Measurements from ENCODE around the gene SAA4. TPM values are rescaled to one million over a fixed set of nuclear protein-coding genes. Genes with fewer than 3 reads are reported as not detected.

SAA4 gene
- total RNA-seq, 3 donors from 2014 or later: 5.6 to 45.2 TPM; not detected in 1

DNA sequence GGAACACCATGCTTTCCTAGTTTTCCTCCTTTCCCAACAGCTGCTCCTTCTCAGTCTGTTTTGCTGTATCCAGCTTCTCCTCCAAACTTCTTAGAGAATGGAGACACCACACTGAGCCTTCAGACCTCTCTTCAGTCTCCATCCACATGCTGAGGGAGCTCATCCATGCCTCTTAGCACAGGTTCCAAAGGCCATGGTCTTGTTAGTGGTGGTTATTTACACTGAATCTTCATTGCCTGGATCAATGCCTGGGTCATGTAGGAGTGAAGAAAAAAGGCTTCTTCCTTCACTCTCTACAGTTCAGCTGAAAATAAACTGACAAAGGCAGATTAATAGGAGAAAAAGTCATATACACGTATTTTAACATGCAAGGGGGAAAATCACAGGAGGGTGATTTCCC lies 3.1 kb upstream of the SAA4 start:
- Histone ChIP-seq H3K4me1 (no peaks in the 10 kb centered on the region), H3K9me3 (no peaks in the 10 kb centered on the region), H3K27me3 (no peaks in the 10 kb centered on the region), H3K4me3 (no peak overlapping the region), H3K36me3 (no peaks in the 10 kb centered on the region), H3K27ac (no peak overlapping the region)
- intact Hi-C loops (cut with DNase I; ENCODE audit: low total_unique reads): no loop called here
- DNase-seq (ENCODE audit: low spot score in 2 of 2): no peak
- TF ChIP-seq, protein P1, sequence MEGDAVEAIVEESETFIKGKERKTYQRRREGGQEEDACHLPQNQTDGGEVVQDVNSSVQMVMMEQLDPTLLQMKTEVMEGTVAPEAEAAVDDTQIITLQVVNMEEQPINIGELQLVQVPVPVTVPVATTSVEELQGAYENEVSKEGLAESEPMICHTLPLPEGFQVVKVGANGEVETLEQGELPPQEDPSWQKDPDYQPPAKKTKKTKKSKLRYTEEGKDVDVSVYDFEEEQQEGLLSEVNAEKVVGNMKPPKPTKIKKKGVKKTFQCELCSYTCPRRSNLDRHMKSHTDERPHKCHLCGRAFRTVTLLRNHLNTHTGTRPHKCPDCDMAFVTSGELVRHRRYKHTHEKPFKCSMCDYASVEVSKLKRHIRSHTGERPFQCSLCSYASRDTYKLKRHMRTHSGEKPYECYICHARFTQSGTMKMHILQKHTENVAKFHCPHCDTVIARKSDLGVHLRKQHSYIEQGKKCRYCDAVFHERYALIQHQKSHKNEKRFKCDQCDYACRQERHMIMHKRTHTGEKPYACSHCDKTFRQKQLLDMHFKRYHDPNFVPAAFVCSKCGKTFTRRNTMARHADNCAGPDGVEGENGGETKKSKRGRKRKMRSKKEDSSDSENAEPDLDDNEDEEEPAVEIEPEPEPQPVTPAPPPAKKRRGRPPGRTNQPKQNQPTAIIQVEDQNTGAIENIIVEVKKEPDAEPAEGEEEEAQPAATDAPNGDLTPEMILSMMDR (IDR thresholded peaks at IDR 0.05): no peak
- no peak for TF ChIP-seq POLR2A (IDR thresholded peaks at IDR 0.05)
- TF ChIP-seq POLR2AphosphoS5 (IDR thresholded peaks at IDR 0.05): no peak

- no peak overlapping the region for H3K27ac ChIP-seq
- TF ChIP-seq, protein P1 (IDR thresholded peaks at IDR 0.05): no peak
- TF ChIP-seq POLR2A (IDR thresholded peaks at IDR 0.05) (no peak), POLR2AphosphoS5 (IDR thresholded peaks at IDR 0.05) (no peak)
- H3K9me3 ChIP-seq: no peaks in the 10 kb centered on the region
- intact Hi-C loops (cut with DNase I; ENCODE audit: low total_unique reads): no loop called here
- no peaks in the 10 kb centered on the region for H3K36me3 ChIP-seq
- H3K27me3 ChIP-seq: no peaks in the 10 kb centered on the region
- no peak for DNase-seq (ENCODE audit: low spot score in 2 of 2)
- H3K4me3 ChIP-seq: no peak overlapping the region
- H3K4me1 ChIP-seq: no peaks in the 10 kb centered on the region
These were observed 938 bp downstream of the SAA4 start for GRCh38 chr11:18235394-18236334.

- no peak for DNase-seq (ENCODE audit: low spot score in 2 of 2)
These were observed 2.7 kb downstream of the SAA4 start for GRCh38 chr11:18233912-18234311.

DNA sequence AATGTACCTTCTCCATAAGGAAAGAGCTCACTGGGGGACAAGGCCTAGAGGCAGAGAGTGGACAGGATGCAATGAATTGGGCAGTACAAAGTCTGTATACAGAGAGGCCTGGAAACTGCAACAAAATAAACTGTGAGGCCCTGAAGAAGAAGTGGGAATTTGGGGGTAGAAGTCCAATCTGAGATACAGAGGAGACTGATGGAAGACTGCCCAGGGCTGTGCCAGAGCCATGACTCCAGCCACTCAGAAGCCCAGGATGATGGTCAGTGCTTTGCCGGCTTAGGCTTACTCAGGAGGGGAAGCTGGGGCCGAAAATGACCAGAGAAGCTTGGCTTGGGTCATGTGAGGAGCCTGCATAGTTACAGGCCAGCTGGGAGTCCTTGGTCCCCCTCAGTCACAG lies 5.7 kb downstream of the SAA4 start:
- Histone ChIP-seq H3K4me1 (no peaks in the 10 kb centered on the region), H3K9me3 (no peaks in the 10 kb centered on the region), H3K27ac (no peak overlapping the region), H3K27me3 (no peaks in the 10 kb centered on the region), H3K4me3 (no peak overlapping the region), H3K36me3 (no peaks in the 10 kb centered on the region)
- intact Hi-C loops (cut with DNase I; ENCODE audit: low total_unique reads): no loop called here
- no peak for DNase-seq (ENCODE audit: low spot score in 2 of 2)
- TF ChIP-seq, protein P1 (IDR thresholded peaks at IDR 0.05): no peak
- no peak for TF ChIP-seq POLR2AphosphoS5 (IDR thresholded peaks at IDR 0.05)
- TF ChIP-seq POLR2A (IDR thresholded peaks at IDR 0.05): no peak

More at GRCh38 chr11:18233912-18234311, 2.7 kb downstream of the SAA4 start:
- no peak for TF ChIP-seq POLR2A (IDR thresholded peaks at IDR 0.05)
- Histone ChIP-seq H3K9me3 (no peaks in the 10 kb centered on the region), H3K27ac (no peak overlapping the region), H3K36me3 (no peaks in the 10 kb centered on the region), H3K4me1 (no peaks in the 10 kb centered on the region), H3K4me3 (no peak overlapping the region), H3K27me3 (no peaks in the 10 kb centered on the region)
- intact Hi-C loops (cut with DNase I; ENCODE audit: low total_unique reads): no loop called here

- H3K9me3 ChIP-seq: no peaks in the 10 kb centered on the region
- H3K36me3 ChIP-seq: no peaks in the 10 kb centered on the region
- no peaks in the 10 kb centered on the region for H3K27me3 ChIP-seq
- intact Hi-C loops (cut with DNase I; ENCODE audit: low total_unique reads): no loop called here
- TF ChIP-seq POLR2A (IDR thresholded peaks at IDR 0.05) (no peak), POLR2AphosphoS5 (IDR thresholded peaks at IDR 0.05) (no peak)
- TF ChIP-seq, protein P1 (IDR thresholded peaks at IDR 0.05): no peak
- no peak for DNase-seq (ENCODE audit: low spot score in 2 of 2)
- H3K27ac ChIP-seq: no peak overlapping the region
- H3K4me1 ChIP-seq: no peaks in the 10 kb centered on the region
- no peak overlapping the region for H3K4me3 ChIP-seq
These were observed 7.1 kb downstream of the SAA4 start for GRCh38 chr11:18229501-18229900.

All from breast epithelium (tissue), 4 donors.